HL-60/S4 treated with retinoic acid at 250 ng/mL for 4 days and 3 days (cell line): ENCODE measurements around the gene FAF1.

Source experiments
- in situ Hi-C: fragments of 300-500 bp; cut with MboI; formaldehyde crosslinking; loops from 2 replicates; pipeline ENCODE4 v1.7.0; 2022; ENCODE audit warnings: low sequenced_read_pairs

FAF1 gene

DNA sequence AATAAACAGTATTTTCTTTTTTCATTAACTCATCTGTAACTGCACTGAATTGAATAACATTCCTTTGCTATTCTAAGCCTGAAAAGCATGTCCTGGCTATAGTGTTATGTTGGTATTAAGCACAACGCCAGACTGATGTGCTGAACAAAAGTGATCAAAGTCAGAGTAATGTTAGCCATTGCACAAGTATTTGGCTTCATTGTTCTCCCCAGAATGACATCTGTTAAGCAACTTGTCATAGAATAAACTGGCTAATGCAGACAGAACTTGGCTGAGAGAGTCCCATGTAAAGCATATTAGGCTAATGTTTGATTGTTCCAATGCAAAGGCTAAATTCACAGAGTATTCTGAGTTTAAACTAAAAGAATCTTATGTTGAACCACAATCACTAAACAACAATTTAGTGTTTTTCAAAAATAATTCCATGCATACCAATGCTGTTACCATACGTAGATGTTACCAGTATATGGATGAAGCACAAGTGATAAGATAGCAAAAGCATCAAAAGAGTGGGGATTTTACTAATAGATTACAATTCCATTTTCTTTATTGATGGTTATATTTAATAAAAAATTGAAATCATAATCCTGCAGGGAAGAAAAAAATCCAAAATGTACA is 301.5 kb downstream of the FAF1 start:
- in situ Hi-C loops: no loop called here

DNA sequence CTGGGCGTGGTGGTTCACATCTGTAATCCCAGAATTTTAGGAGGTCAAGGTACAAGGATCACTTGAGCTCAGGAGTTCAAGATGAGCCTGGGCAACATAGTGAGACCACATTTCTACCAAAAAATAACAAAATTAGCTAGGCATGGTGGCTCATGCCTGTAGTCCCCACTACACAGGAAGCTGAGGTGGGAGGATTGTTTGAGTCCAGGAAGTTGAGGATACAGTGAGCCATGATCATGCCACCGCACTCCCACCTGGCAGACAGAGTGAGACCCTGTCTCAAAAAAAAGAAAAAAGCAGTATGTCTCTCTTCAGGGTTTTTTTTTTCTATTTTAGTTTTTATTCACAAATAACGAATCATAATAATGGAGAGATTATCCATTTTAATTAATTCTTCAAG is 303.1 kb downstream of the FAF1 start:
- in situ Hi-C loops: no loop called here

DNA sequence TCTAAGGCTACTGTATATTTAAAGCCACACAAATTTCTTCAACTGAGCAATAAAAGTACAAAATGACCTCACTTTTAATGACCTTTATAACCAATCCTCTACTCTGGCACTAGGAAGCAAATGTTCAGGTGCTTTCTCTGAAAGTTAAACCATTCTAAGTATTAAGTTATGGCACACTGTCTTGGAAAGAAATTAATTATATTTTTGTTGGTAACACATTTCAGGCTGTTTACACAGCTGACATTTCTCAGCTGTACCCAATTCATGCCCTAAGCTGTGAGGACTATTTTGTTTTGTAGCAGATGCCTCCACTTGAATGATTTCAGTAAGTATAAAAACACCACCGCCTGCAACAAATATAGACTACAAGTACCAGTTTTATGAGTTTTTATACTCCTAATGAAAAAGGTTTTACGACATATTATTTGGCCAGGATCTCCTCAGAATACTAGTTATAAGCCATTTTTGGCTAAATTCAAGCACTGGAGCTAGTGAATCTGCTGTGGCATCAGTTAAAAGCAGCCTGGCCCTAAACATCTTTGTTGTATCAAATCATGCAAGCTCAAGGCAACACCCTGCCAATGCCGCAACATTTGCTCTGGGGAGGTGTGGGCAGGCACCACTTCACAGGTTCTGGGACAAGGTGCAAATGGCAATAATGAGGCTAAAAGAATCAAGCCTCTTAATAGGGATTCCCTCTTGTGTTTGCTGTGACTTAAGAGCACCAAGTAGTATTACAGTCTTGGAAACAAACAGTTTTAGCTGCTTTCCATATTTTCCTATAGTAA is 308.4 kb downstream of the FAF1 start:
- in situ Hi-C loops: no loop called here

DNA sequence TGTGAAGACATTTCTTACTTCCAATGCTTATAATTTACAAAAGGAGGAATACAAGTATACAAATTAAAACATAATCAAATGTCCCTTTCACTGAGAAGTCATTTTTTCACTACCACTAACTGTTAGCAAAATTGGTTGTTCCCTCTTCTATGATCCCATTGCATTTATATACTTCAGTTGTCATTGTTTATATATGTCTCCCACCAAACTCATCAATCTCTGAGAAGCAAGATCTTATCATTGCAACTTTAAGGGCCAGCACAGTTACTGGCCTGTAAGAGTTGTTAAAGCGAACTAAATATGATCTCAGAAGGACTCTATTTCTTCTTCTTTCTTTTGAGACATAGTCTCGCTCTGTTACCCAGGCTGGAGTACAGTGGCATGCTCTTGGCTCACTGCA is 313.5 kb downstream of the FAF1 start:
- in situ Hi-C loops: no loop called here

DNA sequence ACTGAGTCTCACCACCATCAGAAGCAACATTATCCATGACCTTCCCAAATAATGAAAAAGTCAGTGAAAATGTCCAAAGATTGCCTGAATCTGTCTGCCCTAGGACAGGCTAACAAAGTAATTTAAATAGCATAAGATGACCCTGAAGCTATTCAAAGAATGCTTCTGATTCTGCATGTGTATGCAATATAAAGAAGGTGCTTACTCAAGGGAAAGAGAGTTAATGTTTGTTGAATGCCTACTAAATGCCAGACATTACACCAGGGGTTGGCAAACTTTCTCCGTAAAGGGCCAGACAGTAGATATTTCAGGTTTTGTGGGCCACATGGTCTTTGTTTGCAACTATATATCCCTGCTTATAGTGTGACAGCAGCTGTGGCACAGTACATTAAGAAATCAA is 314.9 kb downstream of the FAF1 start:
- in situ Hi-C loops: no loop called here

DNA sequence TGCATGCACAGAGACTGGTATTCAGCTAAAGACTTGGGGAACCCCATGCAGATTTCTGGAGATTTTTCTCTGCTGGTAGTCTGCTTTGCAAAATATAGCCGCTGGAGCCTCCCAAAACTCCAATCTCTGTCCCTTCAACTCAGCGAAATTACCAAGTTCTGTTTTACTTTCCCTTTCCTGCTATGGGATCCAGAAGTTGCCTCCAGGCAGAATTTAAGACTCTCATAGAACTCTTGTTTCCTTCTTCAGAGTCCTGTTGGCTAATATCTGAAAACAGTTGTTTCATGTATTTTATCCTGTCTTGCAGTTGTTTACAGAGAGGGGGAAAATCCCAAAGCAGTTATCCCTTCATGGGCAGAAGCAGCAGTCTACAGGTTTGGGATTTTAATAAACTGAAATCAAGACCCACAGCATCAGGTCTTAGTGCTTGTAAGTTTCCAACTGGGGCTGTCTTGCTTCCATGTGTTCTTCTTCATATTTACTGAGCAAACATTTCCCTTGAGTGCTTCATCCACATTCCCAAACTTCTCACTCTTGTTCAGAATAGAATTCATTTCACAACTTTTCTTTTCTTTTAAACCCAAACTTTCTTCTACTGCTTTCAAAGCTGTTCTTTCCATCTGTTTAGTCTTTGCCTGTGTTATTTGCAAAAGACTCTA is 315.5 kb downstream of the FAF1 start:
- in situ Hi-C loops: no loop called here

DNA sequence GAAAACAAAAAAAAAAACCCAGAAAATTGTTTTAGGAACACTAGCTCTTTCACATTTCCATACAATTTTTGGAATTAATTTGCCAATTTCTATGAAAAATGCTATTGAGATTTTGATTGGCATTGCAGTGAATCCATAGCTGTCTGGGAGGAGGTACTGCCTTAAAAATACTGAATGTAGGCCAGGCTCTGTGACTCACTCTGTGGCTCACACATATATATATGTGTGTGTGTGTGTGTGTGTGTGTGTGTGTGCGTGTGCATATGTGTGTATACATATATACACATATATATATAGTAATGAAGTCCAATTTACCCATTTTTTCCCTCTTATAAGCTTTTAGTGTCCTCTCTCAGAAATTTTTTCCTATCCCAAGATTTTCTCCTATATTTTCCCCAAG is 322.6 kb downstream of the FAF1 start:
- in situ Hi-C loops: no loop called here

DNA sequence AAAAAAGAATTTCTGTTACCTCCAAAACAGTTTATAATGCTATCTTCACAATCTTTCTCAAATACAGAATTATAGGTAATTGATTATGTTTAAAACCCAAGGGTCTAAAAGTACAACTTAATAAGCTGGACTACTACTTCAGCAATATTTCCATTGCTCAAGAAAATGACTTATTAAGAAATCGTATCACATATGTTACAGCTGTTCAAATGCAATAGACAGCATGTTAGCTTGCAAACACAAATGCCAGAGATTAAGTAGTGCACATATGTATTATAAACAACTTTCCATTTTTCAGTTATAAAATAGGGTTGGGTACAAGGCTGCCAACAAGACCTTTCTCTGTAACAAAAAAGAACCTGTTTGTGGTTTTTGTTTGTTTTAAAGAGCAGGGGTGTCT is 325.8 kb downstream of the FAF1 start:
- in situ Hi-C loops: no loop called here

DNA sequence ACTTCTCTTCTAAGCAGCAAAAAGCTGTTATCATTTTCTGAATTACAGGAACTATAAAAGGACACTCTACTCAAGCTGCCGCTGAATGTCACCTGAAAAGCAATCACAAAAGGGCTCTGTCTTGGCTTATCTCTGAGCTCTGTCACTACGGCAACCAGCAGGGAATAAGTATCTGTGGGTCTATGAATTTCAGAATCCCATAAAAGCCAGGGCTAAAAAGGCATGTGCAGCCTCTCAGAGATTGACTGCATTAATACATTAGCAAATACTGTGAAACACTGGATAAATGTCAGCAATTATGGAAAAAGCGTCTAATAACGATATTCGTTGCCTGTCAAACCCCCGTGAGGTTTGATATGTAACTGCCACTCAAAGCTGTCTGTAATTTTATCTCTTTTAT is 326.6 kb downstream of the FAF1 start:
- in situ Hi-C loops: no loop called here

DNA sequence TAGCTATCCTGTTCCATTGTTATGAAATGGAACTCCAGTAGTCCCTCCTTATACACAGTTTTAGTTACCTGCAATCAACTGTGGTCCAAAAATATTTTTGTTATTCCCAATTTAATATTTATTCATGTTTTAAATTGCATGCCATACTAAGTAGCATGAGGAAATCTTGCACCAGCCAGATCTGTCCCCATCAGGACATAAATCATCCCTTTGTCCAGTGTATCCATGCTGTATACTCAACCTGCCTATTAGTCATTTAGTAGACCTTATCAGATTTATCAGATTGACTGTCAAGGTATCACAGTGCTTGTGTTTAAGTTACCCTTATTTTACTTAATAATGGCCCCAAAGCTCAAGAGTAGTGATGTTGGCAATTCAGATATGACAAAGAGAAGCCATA is 328.9 kb downstream of the FAF1 start:
- in situ Hi-C loops: no loop called here

DNA sequence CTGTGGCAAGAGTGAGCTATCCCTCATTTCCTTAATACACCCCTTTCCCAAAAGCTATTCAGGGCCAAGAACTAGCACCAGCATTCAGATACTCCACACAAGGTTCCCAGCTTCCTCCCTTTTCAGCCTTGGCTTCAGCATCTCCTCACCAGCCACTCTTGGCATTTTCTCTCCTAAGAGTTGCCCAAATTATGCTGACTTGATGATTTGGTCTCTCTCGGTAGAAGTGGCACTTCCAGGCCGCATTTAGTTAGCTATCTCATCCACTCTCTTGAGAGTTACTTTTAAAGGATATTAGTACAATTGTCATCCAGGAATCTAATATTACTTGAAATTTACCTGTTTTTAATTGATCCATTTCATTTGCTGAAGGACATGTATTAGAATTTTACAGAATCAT is 337.8 kb downstream of the FAF1 start:
- in situ Hi-C loops: loop anchor here (10.0 to 25.0 kb wide), 2 partner anchors 63 to 260 kb away; no protein-coding TSS in a partner anchor

DNA sequence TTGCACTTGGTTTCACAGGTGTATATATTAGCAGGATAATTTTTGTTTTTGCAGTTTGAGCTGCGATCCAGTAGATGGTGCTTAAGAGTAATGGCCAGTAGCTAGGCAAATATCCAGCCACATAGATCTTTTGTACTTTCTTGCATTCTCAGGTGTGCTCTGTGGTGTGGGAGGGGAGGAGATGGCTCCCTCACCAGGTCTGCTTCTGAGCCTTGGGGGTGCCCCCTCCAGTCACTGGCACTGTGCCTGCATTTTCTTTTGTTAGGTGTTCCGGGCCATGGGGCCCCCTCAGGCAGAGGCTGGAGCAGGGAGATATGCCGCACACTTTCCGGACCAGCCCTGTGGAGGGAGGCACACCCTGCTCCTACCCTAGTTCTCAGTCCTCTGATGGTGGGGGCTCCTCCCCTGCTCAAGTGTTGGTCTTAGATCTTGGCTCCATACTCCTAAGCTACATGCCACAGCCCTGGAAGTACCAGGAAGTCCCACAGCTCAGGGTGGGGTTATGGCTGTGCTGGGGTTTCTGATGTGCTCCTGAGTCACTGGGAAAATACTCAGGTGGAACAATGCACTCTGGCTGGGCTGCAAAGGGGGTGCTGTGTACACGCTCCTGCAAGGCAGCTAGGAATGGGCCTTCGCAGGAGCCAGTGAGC is 339.3 kb downstream of the FAF1 start:
- in situ Hi-C loops: loop anchor here (10.0 to 25.0 kb wide), 2 partner anchors 64 to 259 kb away; no protein-coding TSS in a partner anchor

DNA sequence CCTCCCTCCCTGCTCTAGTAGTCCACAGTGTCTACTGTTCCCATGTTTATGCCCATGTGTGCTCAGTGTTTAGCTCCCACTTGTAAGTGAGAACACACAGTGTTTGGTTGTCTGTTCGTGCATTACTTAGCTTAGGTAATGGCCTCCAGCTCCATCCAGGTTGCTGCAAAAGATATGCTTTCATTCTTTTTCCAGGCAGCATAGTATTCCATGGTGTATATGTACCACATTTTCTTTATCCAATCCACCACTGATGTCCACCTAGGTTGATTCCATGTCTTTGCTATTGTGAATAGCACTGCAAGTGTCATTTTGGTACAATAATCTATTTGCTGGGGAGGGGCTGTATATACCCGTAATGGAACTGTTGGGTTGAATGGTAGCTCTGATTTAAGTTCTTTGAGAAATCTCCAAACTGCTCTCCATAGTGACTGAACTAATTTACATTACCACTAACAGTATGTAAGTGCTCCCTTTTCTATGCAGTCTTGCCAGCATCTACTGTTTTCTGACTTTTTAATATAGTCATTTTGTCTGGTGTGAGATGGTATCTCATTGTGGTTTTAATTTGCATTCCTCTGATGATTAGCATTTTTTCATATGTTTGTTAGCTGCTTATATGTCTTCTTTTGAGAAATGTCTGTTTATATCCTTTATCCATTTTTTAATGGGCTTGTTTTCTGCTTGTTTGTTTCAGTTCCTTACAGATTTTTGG is 344.9 kb downstream of the FAF1 start:
- in situ Hi-C loops: loop anchor here (25.0 kb wide), 1 partner anchor 253 kb away; no protein-coding TSS in a partner anchor

DNA sequence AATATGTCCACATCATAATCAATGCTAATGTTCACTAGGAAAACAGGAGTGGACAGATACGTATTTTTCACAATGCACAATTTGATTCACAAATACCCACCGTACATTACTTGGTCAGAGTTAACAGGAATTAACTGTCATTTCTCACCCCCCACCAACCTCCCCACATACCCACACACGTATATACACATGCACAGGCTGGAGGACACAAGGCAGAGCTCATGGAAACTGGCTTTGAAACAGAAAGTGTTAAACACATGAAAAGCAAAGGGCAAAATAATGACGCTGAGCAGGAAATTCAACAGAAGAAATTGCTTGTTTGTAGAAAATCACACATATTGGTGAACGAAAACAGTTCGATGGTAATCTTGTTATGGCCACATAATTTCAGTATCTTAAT is 348.4 kb downstream of the FAF1 start:
- in situ Hi-C loops: loop anchor here (25.0 kb wide), 1 partner anchor 249 kb away; no protein-coding TSS in a partner anchor

DNA sequence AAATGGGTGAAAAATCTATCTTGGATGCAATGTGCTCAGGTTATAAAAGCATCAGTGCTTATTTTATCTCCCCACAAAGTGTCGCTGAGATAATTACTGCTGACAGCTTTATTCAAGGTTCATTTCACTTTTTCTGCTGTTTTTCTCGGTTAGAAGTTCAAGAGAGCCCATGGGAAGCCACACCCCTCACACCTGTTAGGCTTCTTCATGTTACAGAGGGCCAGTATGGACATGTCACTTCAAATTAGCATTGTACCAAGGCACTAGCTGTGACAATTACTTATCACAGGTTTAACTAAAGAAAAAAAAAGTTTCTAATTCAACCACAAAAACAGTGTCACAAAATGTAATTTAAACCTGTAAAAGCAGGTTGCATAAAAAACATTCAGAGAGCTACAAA is 349.5 kb downstream of the FAF1 start:
- in situ Hi-C loops: loop anchor here (25.0 kb wide), 1 partner anchor 248 kb away; no protein-coding TSS in a partner anchor

DNA sequence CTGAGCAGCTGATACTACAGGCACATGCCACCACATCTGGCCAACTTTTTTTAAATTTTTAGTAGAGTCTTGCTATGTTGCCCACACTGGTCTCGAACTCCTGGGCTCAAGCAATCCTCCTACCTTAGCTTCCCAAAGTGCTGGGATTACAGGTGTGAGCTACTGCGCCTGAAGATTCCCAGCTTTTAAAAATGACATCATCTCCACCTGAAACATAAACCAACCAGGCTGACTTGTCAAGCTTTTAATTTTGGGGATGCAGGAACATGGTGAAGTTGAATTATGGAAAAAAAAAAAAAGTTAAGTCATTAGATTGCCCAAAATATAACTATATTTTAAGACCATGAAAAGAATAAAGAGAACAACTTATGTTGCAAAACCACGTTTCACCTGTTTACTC is 350.6 kb downstream of the FAF1 start:
- in situ Hi-C loops: loop anchor here (25.0 kb wide), 1 partner anchor 247 kb away; no protein-coding TSS in a partner anchor

DNA sequence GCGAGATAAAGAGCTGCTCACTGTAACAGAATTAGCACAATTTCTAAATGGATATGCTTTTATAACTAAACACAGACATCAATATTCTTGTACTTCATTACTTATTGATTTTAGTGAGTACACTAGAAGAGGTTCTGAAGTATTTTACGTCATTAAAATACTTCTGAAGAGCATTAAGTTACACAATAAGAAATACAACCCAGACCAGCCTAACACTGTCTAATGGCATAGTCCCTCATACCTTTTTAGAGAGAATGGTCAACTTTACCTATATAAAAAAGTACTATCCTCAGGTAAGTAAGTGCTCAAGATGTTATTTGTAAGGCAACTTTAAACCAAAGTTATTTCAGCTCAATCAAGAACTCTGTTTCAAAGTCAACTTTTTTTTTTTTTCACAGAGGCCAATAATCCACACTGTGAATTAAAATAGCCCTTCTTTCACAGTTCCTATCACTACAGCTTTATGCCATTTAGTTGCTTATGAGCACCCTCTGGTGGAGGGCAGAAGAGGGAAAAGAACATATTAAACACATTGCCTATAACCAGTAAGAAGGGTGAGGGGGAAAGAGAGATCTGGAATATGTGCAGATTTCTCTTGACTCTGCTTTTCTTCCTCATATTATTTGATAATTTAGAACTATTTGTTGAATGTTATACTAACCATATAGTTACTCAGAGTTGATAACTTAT is 354.7 kb downstream of the FAF1 start:
- in situ Hi-C loops: loop anchor here (25.0 kb wide), 1 partner anchor 243 kb away; no protein-coding TSS in a partner anchor

DNA sequence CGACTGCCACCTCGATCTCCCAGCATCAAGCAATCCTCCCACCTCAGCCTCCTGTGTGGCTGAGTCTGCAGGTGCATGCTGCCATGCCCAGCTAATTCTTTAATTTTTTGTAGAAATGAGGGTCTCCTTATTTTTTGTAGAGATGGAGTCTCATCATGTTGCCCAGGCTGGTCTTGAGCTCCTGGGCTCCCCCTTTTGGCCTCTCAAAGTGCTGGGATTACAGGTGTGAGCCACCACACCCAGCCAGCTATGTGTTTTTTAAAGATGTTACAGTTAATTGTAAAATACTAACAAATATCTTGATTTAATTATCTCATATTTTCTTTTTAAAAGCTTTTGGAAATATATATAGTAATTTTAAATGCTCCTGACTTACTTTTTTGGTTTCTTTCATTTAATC is 355.5 kb downstream of the FAF1 start:
- in situ Hi-C loops: loop anchor here (25.0 kb wide), 1 partner anchor 242 kb away; no protein-coding TSS in a partner anchor
